Smooth muscle cell (in vitro differentiated cells): Measurements from ENCODE around the gene CCL19. TPM values are rescaled to one million over a fixed set of nuclear protein-coding genes. Genes with fewer than 3 reads are reported as not detected.

Experiments
- DNase-seq: peaks from one replicate; lab custom pipeline; 2025; ENCODE audit not compliant: unreplicated experiment; lab: John Stamatoyannopoulos, UW
- H2AFZ ChIP-seq: fragments of 200-600 bp; sonication (generic); 2 replicates; pipeline ENCODE4 v1.6.0; 2016; ENCODE audit warnings: antibody characterized with exemption, low read depth, mild to moderate bottlenecking
- H3F3A ChIP-seq: fragments of 200-600 bp; sonication (generic); 2 replicates; pipeline ENCODE4 v1.6.0; 2017; ENCODE audit warnings: antibody characterized with exemption, low read depth
- H3K27ac ChIP-seq: fragments of 200-600 bp; sonication (generic); 2 replicates; pipeline ENCODE4 v1.5.1; 2016; ENCODE audit warnings: low read depth, mild to moderate bottlenecking
- H3K27me3 ChIP-seq: fragments of 200-600 bp; sonication (generic); 2 replicates; pipeline ENCODE4 v1.6.1; 2016; ENCODE audit warnings: low read depth, mild to moderate bottlenecking
- H3K36me3 ChIP-seq: fragments of 200-600 bp; sonication (generic); 2 replicates; pipeline ENCODE4 v1.5.1; 2016; ENCODE audit warnings: low read depth
- H3K4me1 ChIP-seq: fragments of 200-600 bp; sonication (generic); 2 replicates; pipeline ENCODE4 v1.5.1; 2016; ENCODE audit warnings: low read depth
- H3K4me2 ChIP-seq: fragments of 200-600 bp; sonication (generic); 2 replicates; pipeline ENCODE4 v1.6.0; 2016; ENCODE audit warnings: mild to moderate bottlenecking
- H3K4me3 ChIP-seq: fragments of 200-600 bp; sonication (generic); 2 replicates; pipeline ENCODE4 v1.5.1; 2016; ENCODE audit warnings: mild to moderate bottlenecking
- H3K79me2 ChIP-seq: fragments of 200-600 bp; sonication (generic); 2 replicates; pipeline ENCODE4 v1.6.0; 2016; ENCODE audit warnings: low read depth, mild to moderate bottlenecking
- H3K9ac ChIP-seq: fragments of 200-600 bp; sonication (generic); 2 replicates; pipeline ENCODE4 v1.6.0; 2016; ENCODE audit warnings: low read depth
- H3K9me3 ChIP-seq: fragments of 200-600 bp; sonication (generic); replicated peaks from 2 replicates; pipeline ENCODE4 v1.5.1; 2016; ENCODE audit warnings: low read depth
- H4K20me1 ChIP-seq: fragments of 200-600 bp; sonication (generic); 2 replicates; pipeline ENCODE4 v1.6.0; 2016; ENCODE audit warnings: low read depth
- WGBS: methylation state at CpG from one replicate; pipeline ENCODE4 v1.1.7; 2016; ENCODE audit warnings: low lambda C conversion rate; 5-methylcytosine and 5-hydroxymethylcytosine counted together
- polyA plus RNA-seq: library from polyadenylated mRNA; unstranded; fragments of >200 nt; fragmentation: Nextera tagmentation; extraction: Ambion mirVana; gene quantifications from 2 replicates; pipeline ENCODE4 v1.2.1, GENCODE V29; 2016
- total RNA-seq: library from RNA; depleted of rRNA; stranded (reverse); fragments of >200 nt; gene quantifications from 2 replicates; pipeline ENCODE4 v1.2.3, GENCODE V29; 2014
- TF ChIP-seq, protein P1 (sequence below): fragments of 200-600 bp; sonication (generic); IDR thresholded peaks from 2 replicates; pipeline ENCODE4 v1.5.1; 2017; ENCODE audit warnings: borderline replicate concordance, mild to moderate bottlenecking, antibody characterized with exemption; ENCODE audit not compliant: insufficient read depth, poor library complexity, severe bottlenecking

CCL19 gene
- total and polyA plus RNA-seq, 2 experiments from 2014 or later = not detected

GRCh38 chr9:34653151-34654072, 37.7 kb downstream of the CCL19 start:
- Histone ChIP-seq H3K9ac (peak overlapping the region; percentile 76), H3F3A (peaks cover 17% of the 10 kb centered on the region), H3K27ac (peak overlapping the region; percentile 79), H3K4me3 (peak overlapping the region; percentile 48), H3K27me3 (no peaks in the 10 kb centered on the region), H3K4me2 (peak overlapping the region; percentile 86), H2AFZ (no peak overlapping the region), H3K4me1 (peaks cover 19% of the 10 kb centered on the region), H4K20me1 (no peaks in the 10 kb centered on the region), H3K9me3 (no peaks in the 10 kb centered on the region), H3K79me2 (peaks cover 8% of the 10 kb centered on the region), H3K36me3 (no peaks in the 10 kb centered on the region)
- no peak for DNase-seq
- WGBS = 22% methylated on average over 9 of the region's 11 CpGs
- TF ChIP-seq, protein P1, sequence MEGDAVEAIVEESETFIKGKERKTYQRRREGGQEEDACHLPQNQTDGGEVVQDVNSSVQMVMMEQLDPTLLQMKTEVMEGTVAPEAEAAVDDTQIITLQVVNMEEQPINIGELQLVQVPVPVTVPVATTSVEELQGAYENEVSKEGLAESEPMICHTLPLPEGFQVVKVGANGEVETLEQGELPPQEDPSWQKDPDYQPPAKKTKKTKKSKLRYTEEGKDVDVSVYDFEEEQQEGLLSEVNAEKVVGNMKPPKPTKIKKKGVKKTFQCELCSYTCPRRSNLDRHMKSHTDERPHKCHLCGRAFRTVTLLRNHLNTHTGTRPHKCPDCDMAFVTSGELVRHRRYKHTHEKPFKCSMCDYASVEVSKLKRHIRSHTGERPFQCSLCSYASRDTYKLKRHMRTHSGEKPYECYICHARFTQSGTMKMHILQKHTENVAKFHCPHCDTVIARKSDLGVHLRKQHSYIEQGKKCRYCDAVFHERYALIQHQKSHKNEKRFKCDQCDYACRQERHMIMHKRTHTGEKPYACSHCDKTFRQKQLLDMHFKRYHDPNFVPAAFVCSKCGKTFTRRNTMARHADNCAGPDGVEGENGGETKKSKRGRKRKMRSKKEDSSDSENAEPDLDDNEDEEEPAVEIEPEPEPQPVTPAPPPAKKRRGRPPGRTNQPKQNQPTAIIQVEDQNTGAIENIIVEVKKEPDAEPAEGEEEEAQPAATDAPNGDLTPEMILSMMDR = no peak

DNA sequence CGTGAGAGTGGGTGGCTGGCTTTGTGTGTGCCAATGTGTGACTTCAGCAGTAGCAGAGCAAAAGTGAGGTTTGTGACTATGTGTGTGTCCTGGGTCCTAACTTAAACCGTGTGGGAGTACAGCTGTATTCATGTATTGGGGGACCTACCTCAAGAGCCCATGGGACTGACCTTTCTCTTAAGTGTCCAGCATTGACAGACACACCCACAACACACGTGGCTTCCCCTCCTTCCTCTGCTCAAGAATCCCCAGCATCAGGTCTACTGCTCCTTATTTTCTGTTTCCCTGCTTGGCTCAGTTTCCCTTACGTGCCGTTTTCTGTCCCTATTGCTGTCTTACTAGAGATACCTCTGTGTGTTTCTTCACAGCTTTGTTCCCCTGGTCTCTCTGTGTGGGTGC, 38.5 kb downstream of the CCL19 start:
- Histone ChIP-seq H3K27me3 (no peaks in the 10 kb centered on the region), H2AFZ (no peak overlapping the region), H3K36me3 (no peaks in the 10 kb centered on the region), H3K79me2 (peaks cover 16% of the 10 kb centered on the region), H3K9ac (peak overlapping the region; percentile 76), H4K20me1 (no peaks in the 10 kb centered on the region), H3K4me2 (peak overlapping the region; percentile 86), H3F3A (peaks cover 17% of the 10 kb centered on the region), H3K9me3 (no peaks in the 10 kb centered on the region), H3K4me3 (peak overlapping the region; percentile 48), H3K4me1 (peaks cover 22% of the 10 kb centered on the region), H3K27ac (peak overlapping the region; percentile 79)
- WGBS = 50% methylated on average over 5 of the region's 5 CpGs
- DNase-seq = no peak
- TF ChIP-seq, protein P1 = no peak

DNA sequence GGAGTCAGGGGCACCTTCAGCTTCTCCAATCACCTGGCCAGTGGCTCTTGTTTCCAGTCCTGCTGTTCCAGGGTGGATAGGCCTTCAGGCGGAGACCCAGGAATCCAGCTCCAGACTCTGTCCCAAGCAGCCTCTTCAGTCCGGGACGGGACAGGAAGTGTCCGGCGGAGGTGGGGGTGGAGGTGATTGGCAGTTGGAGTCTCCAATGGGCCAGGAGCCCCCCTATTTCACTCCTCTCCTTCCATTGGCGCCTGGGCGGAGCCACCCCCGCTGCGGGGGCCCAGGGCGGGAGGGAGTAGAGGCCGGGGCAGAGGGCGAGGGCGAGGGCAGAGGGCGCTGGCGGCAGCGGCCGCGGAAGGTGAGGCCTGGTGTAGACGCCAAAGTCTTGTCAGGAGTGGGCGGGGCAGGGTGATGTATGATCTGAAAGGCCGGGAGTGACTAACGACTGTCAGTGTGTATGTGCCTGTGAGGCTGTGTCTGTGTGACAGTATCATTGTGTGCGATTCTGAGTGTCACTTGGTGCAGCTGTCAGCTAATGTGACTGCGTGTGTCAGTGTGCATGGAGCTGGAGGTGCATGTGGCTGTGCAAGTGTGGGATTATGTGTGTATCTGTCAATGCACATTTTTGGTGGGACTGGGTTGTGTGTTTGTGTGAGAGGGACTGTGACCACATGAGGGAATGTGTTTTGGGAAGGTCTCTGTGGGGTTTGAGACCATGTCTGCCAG, 39.0 kb downstream of the CCL19 start, which contains the start of gene IL11RA:
Gene IL11RA, plus strand, starts transcription at position 310 of the 726 bp plus-strand sequence. CDS start 3,033 bp downstream, outside the sequence.
- Histone ChIP-seq H3K9me3 (no peaks in the 10 kb centered on the region), H3K36me3 (no peaks in the 10 kb centered on the region), H4K20me1 (no peaks in the 10 kb centered on the region), H3K9ac (peak within 1 kb of the TSS; percentile 76), H3K4me1 (peaks cover 27% of the 10 kb centered on the region), H3K4me2 (peak within 1 kb of the TSS; percentile 86), H3K27me3 (no peaks in the 10 kb centered on the region), H2AFZ (peak within 1 kb of the TSS; percentile 71), H3F3A (peaks cover 17% of the 10 kb centered on the region), H3K79me2 (peaks cover 21% of the 10 kb centered on the region), H3K4me3 (peak within 1 kb of the TSS; percentile 48), H3K27ac (peak within 1 kb of the TSS; percentile 79)
- TF ChIP-seq, protein P1 = no peak
- WGBS = 3% methylated on average over 24 of the region's 24 CpGs
- peak; percentile 55 for DNase-seq
